Tibial artery (tissue), 4 donors: Measurements from ENCODE around the gene PRCD.

ENCODE experiments used
- DNase-seq, 2 donors: peaks; one replicate each; pipeline ENCODE4 v3.0.0-alpha.2; 2019
- H3K27ac ChIP-seq, 2 donors: fragments of 200-600 bp; sonication (generic) in 1 of 2; 1 replicate in 1 of 2; 2 replicates in 1 of 2; pipeline ENCODE4 v1.5.1; 2018 to 2019; ENCODE audit warnings: mild to moderate bottlenecking in 1 of 2
- H3K27me3 ChIP-seq, 2 donors: fragments of 200-600 bp; sonication (generic) in 1 of 2; one replicate each; pipeline versions ENCODE4 v1.5.1 to v1.6.0; 2016 to 2019
- H3K36me3 ChIP-seq, 3 donors: fragments of 200-600 bp; sonication (generic) in 2 of 3; one replicate each; pipeline ENCODE4 v1.5.1; 2016 to 2019; ENCODE audit warnings: mild to moderate bottlenecking in 2 of 3
- H3K4me1 ChIP-seq, 4 donors: fragments of 200-600 bp; sonication (generic) in 2 of 4; 1 replicate in 3 of 4; 2 replicates in 1 of 4; pipeline ENCODE4 v1.5.1; 2016 to 2019
- H3K4me3 ChIP-seq, 2 donors: fragments of 200-600 bp; sonication (generic) in 1 of 2; 1 replicate in 1 of 2; 2 replicates in 1 of 2; pipeline ENCODE4 v1.5.1; 2018 to 2019; ENCODE audit warnings: mild to moderate bottlenecking in 2 of 2
- H3K9me3 ChIP-seq, 3 donors: fragments of 200-600 bp; sonication (generic) in 1 of 3; one replicate each; pipeline ENCODE4 v1.5.1; 2016 to 2019
- intact Hi-C: fragments of 100-400 bp; cut with DNase I; formaldehyde crosslinking; loops from one replicate; pipeline ENCODE4 v1.15.0; 2023; ENCODE audit warnings: low total_unique reads
- TF ChIP-seq, protein P1 (sequence below), 2 experiments: fragments of 200-600 bp in 1 of 2; fragments of 450-650 bp in 1 of 2; IDR thresholded peaks; one replicate each; pipeline ENCODE4 v1.5.1; 2017 to 2019; ENCODE audit warnings: antibody characterized with exemption in 2 of 2, mild to moderate bottlenecking in 1 of 2, moderate library complexity in 1 of 2

Gene PRCD

DNA sequence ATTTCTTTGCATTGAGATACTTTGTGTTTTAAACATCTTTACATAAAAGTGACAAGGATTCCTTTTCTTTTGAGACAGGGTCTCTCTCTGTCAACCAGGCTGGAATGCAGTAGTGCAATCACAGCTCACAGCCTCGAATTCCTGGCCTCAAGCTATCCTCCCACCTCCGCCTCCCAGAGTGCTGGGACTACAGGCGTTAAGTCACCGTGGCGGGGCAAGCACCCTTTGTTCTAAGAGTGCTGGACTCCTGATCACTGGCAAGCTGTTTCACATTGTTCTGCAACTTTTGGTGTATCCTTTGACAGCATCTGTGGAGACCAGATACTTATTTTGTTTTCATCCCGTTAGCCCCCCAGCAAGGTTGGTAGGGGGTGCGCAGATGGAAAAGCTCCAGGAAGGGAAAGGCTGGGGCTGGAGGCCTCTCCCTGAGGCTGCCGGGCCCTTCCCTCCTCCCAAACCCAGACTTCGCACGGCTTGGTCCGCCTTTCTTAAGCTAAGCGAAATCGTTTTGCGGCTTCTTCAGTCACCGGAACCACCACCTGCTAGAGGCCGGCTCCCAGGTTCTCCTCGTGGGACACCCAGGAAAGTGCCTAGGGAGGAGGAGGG lies 44.7 kb downstream of the PRCD start:
- no peaks in the 10 kb centered on the region for H3K9me3 ChIP-seq
- H3K27ac ChIP-seq = no peak overlapping the region
- no peak for DNase-seq
- H3K36me3 ChIP-seq = no peaks in the 10 kb centered on the region
- H3K4me3 ChIP-seq = peak overlapping the region; percentile 46 to 63
- TF ChIP-seq, protein P1, sequence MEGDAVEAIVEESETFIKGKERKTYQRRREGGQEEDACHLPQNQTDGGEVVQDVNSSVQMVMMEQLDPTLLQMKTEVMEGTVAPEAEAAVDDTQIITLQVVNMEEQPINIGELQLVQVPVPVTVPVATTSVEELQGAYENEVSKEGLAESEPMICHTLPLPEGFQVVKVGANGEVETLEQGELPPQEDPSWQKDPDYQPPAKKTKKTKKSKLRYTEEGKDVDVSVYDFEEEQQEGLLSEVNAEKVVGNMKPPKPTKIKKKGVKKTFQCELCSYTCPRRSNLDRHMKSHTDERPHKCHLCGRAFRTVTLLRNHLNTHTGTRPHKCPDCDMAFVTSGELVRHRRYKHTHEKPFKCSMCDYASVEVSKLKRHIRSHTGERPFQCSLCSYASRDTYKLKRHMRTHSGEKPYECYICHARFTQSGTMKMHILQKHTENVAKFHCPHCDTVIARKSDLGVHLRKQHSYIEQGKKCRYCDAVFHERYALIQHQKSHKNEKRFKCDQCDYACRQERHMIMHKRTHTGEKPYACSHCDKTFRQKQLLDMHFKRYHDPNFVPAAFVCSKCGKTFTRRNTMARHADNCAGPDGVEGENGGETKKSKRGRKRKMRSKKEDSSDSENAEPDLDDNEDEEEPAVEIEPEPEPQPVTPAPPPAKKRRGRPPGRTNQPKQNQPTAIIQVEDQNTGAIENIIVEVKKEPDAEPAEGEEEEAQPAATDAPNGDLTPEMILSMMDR (IDR thresholded peaks at IDR 0.05) = no peak
- intact Hi-C loops = no loop called here
- peaks cover 0 to 47% of the 10 kb centered on the region in 2 donors for H3K27me3 ChIP-seq
- peaks cover 4 to 25% (median 19%) of the 10 kb centered on the region in 4 donors for H3K4me1 ChIP-seq

DNA sequence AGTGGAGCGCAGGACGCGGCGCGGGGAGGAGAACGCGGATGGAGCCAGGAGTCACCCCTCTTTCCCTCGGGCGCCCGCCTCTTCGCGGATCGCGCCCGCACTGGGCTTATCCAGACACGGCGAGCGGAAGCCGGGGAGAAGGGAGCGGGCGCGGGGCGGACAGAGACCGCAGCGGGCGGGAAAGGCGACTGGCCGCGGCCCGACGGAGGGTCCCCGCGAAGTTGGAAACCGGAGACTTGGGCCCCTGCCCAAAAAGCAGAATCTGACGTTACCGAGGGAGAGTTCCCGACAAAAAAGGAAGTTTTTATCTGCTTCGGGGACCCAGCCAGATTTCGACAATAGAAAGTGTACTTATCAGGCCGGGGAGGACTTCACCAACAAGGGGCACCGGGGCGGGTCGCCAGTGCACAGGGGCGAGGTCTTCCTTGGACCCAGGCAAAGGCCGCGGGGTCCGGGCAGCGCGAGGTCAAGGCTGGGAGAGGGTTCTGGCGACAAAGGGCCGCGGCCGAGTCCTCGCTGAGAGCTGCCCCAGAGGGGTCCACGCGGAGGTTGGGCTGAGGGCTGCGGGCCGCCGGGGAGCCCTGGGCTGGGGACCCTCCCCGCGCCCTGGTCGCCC lies 45.3 kb downstream of the PRCD start:
- DNase-seq = no peak
- TF ChIP-seq, protein P1 (IDR thresholded peaks at IDR 0.05) = no peak
- H3K9me3 ChIP-seq = no peaks in the 10 kb centered on the region
- H3K4me3 ChIP-seq = peak overlapping the region; percentile 46 to 63
- H3K4me1 ChIP-seq = peaks cover 4 to 25% (median 19%) of the 10 kb centered on the region in 4 donors
- no peaks in the 10 kb centered on the region for H3K36me3 ChIP-seq
- peaks cover 0 to 49% of the 10 kb centered on the region in 2 donors for H3K27me3 ChIP-seq
- intact Hi-C loops = no loop called here
- H3K27ac ChIP-seq = no peak overlapping the region

DNA sequence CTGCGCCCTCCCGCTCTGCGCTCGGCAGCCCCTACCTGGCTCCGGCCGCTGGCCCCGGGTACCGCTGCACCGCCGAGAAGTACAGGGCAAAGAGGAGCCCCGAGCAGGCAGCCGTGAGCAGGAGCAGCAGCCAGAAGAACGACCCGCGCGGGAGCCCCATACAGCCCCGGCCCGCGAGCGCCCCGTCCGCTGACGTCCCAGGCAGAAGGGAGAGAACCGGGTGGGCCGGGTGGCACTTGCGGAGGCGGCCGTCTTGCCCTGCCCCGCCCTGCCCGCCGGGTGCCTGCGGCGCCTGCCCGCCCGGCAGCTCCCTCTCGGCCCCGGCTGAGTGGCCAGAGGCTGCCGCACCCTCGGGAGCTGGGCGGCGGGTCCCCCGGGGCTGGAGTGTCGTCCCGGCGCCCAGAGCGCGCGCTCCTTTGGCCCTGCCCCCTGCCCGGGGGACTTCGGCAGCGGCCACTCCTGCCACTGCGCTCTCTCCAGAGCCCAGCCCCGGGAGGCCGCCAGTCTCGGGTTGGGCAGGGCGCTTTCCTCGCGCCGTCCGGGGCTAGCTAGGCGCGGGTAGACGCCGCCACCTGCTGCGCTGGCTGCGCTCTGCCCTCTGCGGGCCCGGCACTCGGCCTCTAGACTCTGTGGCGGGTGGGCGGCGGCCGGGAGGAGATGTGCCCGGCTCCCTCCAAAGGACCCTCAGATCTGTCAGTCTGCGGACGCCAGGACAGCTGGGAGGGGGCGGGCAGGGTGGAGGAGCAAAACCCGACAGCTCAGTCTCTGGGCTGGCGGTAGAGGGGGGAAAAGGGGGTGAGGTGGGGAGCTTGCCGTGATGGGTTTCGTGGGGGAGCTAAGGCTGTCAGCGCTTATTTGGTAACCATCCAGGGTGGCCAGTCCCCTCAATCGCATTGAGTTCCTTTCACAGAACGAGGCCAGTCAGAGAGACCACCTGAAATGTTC lies 46.1 kb downstream of the PRCD start, which contains the start of gene ST6GALNAC2:
Gene ST6GALNAC2 (minus strand): TSS at position 212 of the 945 bp plus-strand sequence. CDS start 52 bp downstream, at position 160.
- Histone ChIP-seq H3K9me3 (no peaks in the 10 kb centered on the region), H3K4me1 (peaks cover 4 to 25% (median 19%) of the 10 kb centered on the region in 4 donors), H3K27ac (no peak within 1 kb of the TSS), H3K36me3 (no peaks in the 10 kb centered on the region), H3K4me3 (peak within 1 kb of the TSS; percentile 46 to 63), H3K27me3 (peaks cover 0 to 54% of the 10 kb centered on the region in 2 donors)
- intact Hi-C loops = no loop called here
- DNase-seq = peak; percentile 41 to 73
- TF ChIP-seq, protein P1 (IDR thresholded peaks at IDR 0.05) = peak in 1 of 2 experiments; percentile 31

DNA sequence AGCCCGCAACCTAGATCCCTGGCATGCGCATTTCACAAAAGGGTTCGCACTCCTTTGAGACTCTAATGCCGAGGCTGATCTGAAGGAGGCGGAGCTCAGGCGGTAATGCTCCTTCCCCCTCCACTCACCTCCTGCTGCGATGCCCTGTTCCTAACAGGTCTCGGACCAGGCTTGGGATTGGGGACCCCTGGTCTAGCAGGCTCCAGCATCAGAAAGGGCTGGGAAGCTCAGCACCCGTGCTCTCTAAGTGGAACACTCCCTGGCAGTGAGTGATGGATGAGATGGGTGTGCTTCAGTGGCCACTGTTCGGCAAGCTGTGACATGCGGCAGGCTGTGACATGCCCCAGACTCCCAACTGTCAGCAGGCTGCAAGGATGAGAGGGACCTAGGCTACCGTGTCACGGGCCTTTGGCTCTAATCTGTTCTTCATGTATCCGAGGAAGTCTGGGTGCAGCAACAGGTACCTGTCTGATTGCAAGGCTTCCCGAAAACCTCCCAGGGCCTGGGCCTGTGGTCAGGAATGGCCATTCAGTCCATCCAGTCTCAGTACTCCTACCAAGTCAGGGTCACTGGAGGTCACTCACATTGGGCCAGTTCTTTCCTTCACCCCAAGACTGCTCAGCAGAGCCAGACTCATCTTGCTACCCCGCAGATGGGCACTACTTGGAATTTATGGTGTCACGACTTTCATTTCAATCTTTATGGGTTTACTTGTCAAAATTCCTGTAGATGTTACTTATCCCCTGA lies 47.1 kb downstream of the PRCD start:
- intact Hi-C loops = no loop called here
- TF ChIP-seq, protein P1 (IDR thresholded peaks at IDR 0.05) = no peak
- no peak overlapping the region for H3K4me3 ChIP-seq
- H3K4me1 ChIP-seq = peaks cover 4 to 25% (median 19%) of the 10 kb centered on the region in 4 donors
- H3K9me3 ChIP-seq = no peaks in the 10 kb centered on the region
- H3K27me3 ChIP-seq = peaks cover 0 to 64% of the 10 kb centered on the region in 2 donors
- H3K27ac ChIP-seq = no peak overlapping the region
- H3K36me3 ChIP-seq = no peaks in the 10 kb centered on the region
- no peak for DNase-seq

DNA sequence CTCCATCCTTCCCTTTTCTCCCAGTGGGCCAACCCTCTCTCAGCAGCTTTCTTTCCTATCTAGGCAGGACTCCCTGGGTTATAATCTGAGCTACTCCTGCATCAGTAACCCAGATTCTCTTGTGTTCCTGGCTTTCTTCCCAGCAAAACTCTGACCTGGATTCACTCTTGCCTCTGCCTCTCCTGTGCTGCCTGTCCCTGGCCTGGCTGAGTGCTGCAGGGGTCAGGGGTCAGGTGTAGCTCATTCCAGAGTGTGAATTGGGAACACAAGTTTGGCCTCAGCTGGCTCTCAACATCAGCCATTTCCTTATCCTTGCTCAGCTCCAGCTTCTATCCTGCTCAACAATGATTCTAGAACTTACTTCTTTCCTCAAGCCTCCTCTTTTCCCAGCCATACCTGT lies 48.3 kb downstream of the PRCD start:
- TF ChIP-seq, protein P1 (IDR thresholded peaks at IDR 0.05) = no peak
- intact Hi-C loops = no loop called here
- H3K4me1 ChIP-seq = peaks cover 4 to 25% (median 19%) of the 10 kb centered on the region in 4 donors
- H3K36me3 ChIP-seq = no peaks in the 10 kb centered on the region
- no peak overlapping the region for H3K27ac ChIP-seq
- peaks cover 0 to 67% of the 10 kb centered on the region in 2 donors for H3K27me3 ChIP-seq
- DNase-seq = no peak
- no peaks in the 10 kb centered on the region for H3K9me3 ChIP-seq
- no peak overlapping the region for H3K4me3 ChIP-seq
